ENCODE data around the gene MCCD1.
"Not testable (repeated sequence)": the region's sequence is repeated elsewhere in the genome, so short reads cannot be mapped to it uniquely, and the experiment has no call there.

Gene MCCD1

GRCh38 chr6:31502586-31502985 lies 26.2 kb upstream of the MCCD1 start:
- TF ChIP-seq EZH2phosphoT487 (IDR thresholded peaks at IDR 0.05; ENCODE audit: low read depth), result no peak
- no peak for TF ChIP-seq CTCF (IDR thresholded peaks at IDR 0.05; ENCODE audit: low read depth, low read length)
- Histone ChIP-seq H4K20me1 (ENCODE audit: insufficient read depth, low read length) (0 out of 2 replicates have a peak, but pooled peaks cover 3% of the 10 kb centered on the region), H3K9me3 (ENCODE audit: insufficient read depth, low read length) (no peaks in the 10 kb centered on the region), H3K36me3 (replicated peaks; ENCODE audit: low read depth, low read length) (no peaks in the 10 kb centered on the region), H3K27ac (ENCODE audit: low read length) (no peak overlapping the region), H3K9ac (ENCODE audit: low read length) (no peak overlapping the region), H2AFZ (ENCODE audit: low read depth, low read length) (no peak overlapping the region), H3K4me1 (ENCODE audit: low read length) (no peaks in the 10 kb centered on the region), H3K79me2 (ENCODE audit: low read length) (peaks cover 25% of the 10 kb centered on the region), H3K4me2 (ENCODE audit: low read length) (no peak overlapping the region), H3K4me3 (ENCODE audit: low read length) (no peak overlapping the region), H3K27me3 (ENCODE audit: low read depth, low read length) (no peaks in the 10 kb centered on the region)

- H2AFZ ChIP-seq (ENCODE audit: low read depth, low read length); H3K36me3 ChIP-seq (replicated peaks; ENCODE audit: low read depth, low read length); H3K27me3 ChIP-seq (ENCODE audit: low read depth, low read length); H4K20me1 ChIP-seq (ENCODE audit: insufficient read depth, low read length); H3K9me3 ChIP-seq (ENCODE audit: insufficient read depth, low read length); H3K79me2 ChIP-seq (ENCODE audit: low read length); H3K4me3 ChIP-seq (ENCODE audit: low read length); H3K27ac ChIP-seq (ENCODE audit: low read length); H3K4me2 ChIP-seq (ENCODE audit: low read length); H3K4me1 ChIP-seq (ENCODE audit: low read length); H3K9ac ChIP-seq (ENCODE audit: low read length): not testable (repeated sequence)
Measured at GRCh38 chr6:31509036-31509435, 19.7 kb upstream of the MCCD1 start.

GRCh38 chr6:31510007-31510406 lies 18.8 kb upstream of the MCCD1 start:
- H2AFZ ChIP-seq (ENCODE audit: low read depth, low read length), result no peak overlapping the region
- peaks cover 3% of the 10 kb centered on the region for H3K36me3 ChIP-seq (replicated peaks; ENCODE audit: low read depth, low read length)
- H3K4me3 ChIP-seq (ENCODE audit: low read length), result no peak overlapping the region
- no peak for TF ChIP-seq CTCF (IDR thresholded peaks at IDR 0.05; ENCODE audit: low read depth, low read length)
- TF ChIP-seq EZH2phosphoT487 (IDR thresholded peaks at IDR 0.05; ENCODE audit: low read depth), result no peak
- no peak overlapping the region for H3K4me2 ChIP-seq (ENCODE audit: low read length)
- no peak overlapping the region for H3K27ac ChIP-seq (ENCODE audit: low read length)
- no peak overlapping the region for H3K9ac ChIP-seq (ENCODE audit: low read length)
- H4K20me1 ChIP-seq (ENCODE audit: insufficient read depth, low read length), result no peaks in the 10 kb centered on the region
- H3K27me3 ChIP-seq (ENCODE audit: low read depth, low read length), result no peaks in the 10 kb centered on the region
- H3K9me3 ChIP-seq (ENCODE audit: insufficient read depth, low read length), result no peaks in the 10 kb centered on the region
- H3K79me2 ChIP-seq (ENCODE audit: low read length), result no peaks in the 10 kb centered on the region
- H3K4me1 ChIP-seq (ENCODE audit: low read length), result no peaks in the 10 kb centered on the region

- Histone ChIP-seq H3K79me2 (ENCODE audit: low read length) (no peaks in the 10 kb centered on the region), H3K9me3 (ENCODE audit: insufficient read depth, low read length) (no peaks in the 10 kb centered on the region), H3K36me3 (replicated peaks; ENCODE audit: low read depth, low read length) (peaks cover 3% of the 10 kb centered on the region), H3K27ac (ENCODE audit: low read length) (no peak overlapping the region), H3K9ac (ENCODE audit: low read length) (no peak overlapping the region), H3K4me1 (ENCODE audit: low read length) (no peaks in the 10 kb centered on the region), H3K4me2 (ENCODE audit: low read length) (no peak overlapping the region), H4K20me1 (ENCODE audit: insufficient read depth, low read length) (no peaks in the 10 kb centered on the region), H2AFZ (ENCODE audit: low read depth, low read length) (no peak overlapping the region), H3K4me3 (ENCODE audit: low read length) (no peak overlapping the region), H3K27me3 (ENCODE audit: low read depth, low read length) (no peaks in the 10 kb centered on the region)
- no peak for TF ChIP-seq CTCF (IDR thresholded peaks at IDR 0.05; ENCODE audit: low read depth, low read length)
- no peak for TF ChIP-seq EZH2phosphoT487 (IDR thresholded peaks at IDR 0.05; ENCODE audit: low read depth)
Measured at GRCh38 chr6:31513456-31514165, 15.2 kb upstream of the MCCD1 start.
